ENCODE results near the gene TNFRSF1B.

DNA sequence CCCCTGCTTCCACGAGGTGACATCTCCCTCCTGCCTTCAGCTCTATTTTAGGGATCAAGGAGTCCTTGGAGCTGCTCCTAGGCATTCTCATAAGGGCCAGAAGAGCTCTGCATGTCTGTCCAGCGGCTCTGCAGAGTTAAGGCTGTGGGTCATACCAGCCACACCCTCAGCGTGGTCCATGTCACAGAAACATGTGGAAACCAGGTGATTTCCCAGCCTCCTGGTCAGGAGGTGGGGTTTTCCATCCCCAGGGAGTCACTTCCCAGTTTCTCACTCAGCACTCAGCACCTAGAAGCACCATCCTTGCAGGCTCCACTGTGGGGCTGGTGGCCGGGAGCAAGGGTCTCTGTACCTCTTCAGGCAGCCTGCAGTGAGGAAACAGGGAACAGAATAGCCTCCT lies 1.4 kb upstream of the TNFRSF1B start:
- TF ChIP-seq CTCF (IDR thresholded peaks at IDR 0.05; ENCODE audit: borderline replicate concordance, extremely low read depth, low read length, poor library complexity, severe bottlenecking) (no peak), EZH2 (IDR thresholded peaks at IDR 0.05; ENCODE audit: borderline replicate concordance, low read depth, low read length, severe bottlenecking) (no peak)

All from DND-41 (cell line).